NCI-H2029 treated with DMSO at 0.1 percent for 48 hours (cell line): ENCODE data around the gene OR51G2.
A peak's percentile ranks its signal among the peaks of the same experiment; 100 is the strongest.
"Not testable (repeated sequence)": the region's sequence is repeated elsewhere in the genome, so short reads cannot be mapped to it uniquely, and the experiment has no call there.

Source experiments
- DNase-seq: peaks from one replicate; lab custom pipeline; 2025; lab: John Stamatoyannopoulos, UW

The OR51G2 gene, protein sequence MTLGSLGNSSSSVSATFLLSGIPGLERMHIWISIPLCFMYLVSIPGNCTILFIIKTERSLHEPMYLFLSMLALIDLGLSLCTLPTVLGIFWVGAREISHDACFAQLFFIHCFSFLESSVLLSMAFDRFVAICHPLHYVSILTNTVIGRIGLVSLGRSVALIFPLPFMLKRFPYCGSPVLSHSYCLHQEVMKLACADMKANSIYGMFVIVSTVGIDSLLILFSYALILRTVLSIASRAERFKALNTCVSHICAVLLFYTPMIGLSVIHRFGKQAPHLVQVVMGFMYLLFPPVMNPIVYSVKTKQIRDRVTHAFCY

DNA sequence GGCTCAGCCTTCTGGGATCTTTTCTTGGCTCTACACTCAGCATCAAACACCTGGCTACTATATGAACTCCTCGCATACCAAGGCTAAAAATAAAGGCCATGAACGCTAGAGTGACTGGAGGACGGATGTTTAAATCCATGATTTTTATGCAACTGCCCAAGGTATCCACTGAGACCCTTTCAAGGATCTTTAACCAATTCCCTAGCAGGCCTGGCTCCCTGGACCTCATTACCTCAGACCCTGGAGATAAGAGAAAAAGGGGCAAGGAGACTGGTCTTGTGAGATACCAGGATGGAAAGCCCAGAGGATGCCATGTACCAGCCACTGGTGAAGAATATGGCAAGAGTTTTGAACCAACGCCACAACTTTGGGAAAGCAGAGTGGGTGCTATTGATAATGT, at the start of gene OR51G2:
Gene OR51G2, minus strand, starts transcription at position 101 of the 400 bp plus-strand sequence. CDS start 3,687 bp downstream, outside the sequence.
- DNase-seq = no peak

DNA sequence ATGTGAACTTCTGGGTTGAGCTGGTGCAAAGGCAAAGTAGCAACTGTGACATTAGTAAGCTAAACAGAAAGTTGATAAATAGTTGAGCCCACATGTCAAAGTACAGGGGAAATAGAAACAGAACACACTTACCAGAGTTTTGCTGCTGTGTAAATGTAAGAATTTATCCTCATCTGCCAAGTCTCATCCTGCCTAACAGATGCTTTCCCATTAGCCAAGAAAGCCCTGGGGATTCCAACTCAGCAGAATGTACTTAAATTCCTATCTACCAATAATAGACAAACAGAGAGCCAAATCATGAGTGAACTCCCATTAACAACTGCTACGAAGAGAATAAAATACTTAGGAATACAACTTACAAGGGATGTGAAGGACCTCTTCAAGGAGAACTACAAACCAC, 43.7 kb upstream of the OR51G2 start:
- no peak for DNase-seq

DNA sequence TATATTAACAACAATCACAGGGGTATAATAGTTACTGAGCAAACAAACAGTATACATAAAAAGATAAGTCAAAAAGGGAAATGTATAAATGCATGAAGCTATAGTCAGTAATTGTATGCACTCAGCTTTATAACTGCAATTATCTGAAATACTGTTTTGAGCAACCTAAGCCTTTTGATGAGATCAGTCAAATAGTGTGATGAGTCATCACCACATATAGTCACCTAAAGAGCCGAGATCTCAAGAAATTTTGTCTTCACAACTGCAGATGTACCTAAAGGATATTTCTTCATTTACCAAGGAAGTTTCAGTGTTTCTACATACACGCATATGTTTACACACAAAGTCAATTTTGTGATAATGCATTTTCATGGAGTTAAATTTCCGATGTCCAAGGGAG, 41.7 kb upstream of the OR51G2 start:
- DNase-seq = no peak

DNA sequence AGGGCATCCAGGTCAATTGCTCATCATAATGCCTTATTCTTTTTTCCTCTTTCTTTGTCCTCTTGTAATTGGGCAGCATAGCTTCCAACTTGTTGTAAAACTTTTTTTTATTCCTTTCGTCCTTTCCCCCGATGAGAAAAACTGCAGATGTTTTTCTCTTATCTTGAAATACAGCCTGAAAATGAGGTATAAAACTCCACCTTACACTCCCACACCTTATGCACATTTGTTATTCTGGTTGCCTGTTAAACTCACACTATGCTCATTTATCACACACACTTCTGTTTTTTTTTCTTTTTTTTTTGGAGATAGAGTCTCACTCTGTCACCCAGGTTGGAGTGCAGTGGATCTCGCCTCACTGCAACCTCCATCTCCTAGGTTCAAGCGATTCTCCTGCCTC, 38.2 kb upstream of the OR51G2 start:
- DNase-seq = no peak

DNA sequence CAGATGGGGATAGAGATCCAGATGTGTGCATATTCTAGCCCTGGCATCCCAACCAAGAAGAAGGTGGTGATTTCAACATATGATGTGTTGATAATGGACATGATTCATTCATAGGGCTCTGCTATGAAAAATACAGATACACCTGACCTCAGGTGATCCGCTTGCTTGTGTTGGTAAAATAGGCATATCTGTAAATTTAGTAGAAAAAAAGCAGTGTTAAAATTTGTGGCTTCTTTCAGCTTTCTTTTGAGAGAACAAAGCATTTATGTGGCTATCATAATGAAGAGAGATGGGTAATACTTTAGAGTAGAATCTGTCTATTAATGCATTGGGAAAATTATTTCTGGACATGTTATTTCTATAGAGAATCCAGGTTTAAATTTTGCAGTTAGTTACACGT, 36.5 kb upstream of the OR51G2 start, which contains the start of gene OR51A2:
Gene OR51A2, minus strand, starts transcription at position 101 of the 400 bp plus-strand sequence. Its CDS starts 0 bp downstream, at position 101.
- DNase-seq = not testable (repeated sequence)

DNA sequence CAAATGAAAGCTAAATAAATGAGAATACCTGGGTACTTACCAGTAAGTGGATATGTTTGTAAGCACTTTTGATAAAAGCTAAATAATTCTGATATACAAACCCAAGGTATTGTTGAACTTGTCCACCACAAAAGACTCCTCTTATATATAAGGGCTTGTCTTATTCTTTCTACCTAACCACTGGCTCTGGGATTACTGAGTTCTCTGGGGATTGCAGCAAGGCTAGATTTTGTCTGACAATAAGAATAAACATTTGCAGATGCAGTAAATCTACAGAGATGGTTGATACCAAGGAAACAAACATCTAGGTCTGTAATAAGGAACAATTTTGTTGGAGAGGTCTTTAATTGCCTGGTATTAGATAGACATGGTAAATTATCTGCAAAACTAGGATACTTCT, 28.4 kb upstream of the OR51G2 start, which contains the start of gene OR51A4:
Gene OR51A4, minus strand, starts transcription at position 101 of the 400 bp plus-strand sequence. CDS start 505 bp downstream, outside the sequence.
- DNase-seq = no peak

DNA sequence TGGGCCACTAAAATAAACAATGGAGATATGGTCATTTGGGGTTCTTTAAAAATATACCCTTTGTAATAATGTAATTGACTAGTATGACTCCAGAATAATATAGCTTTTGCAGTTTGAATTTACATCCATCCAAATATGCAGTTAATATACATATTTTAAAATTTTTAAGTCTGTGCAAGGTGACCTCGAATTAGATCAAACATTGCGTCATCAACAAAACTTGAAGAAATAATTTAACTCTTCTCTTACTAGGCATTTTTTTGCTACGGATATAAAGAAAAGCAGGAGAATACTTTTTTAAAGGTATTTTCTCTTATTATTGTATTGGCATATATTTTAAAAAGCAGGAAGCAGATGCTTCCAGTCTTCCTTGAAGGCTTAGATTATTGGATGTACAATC, 17.6 kb upstream of the OR51G2 start:
- DNase-seq = no peak

DNA sequence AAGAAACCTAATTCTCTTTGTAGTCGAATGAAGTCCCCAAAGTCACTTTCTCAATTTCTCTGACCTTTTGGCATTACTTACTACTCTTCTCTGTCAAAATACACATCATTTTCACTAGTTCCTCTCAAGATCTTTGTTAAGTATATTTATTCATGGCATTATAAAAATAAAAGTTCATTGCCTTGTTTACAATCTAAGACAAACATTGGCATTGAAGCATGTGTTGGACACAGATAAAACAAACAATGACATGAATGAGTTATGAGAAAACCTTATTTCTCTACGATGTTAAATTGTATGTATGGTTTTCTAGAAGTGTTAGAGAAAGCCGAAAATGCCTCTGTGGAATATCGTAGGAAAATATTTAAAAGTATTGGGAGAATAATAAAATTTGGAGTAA, 13.6 kb upstream of the OR51G2 start:
- DNase-seq = peak; percentile 44

DNA sequence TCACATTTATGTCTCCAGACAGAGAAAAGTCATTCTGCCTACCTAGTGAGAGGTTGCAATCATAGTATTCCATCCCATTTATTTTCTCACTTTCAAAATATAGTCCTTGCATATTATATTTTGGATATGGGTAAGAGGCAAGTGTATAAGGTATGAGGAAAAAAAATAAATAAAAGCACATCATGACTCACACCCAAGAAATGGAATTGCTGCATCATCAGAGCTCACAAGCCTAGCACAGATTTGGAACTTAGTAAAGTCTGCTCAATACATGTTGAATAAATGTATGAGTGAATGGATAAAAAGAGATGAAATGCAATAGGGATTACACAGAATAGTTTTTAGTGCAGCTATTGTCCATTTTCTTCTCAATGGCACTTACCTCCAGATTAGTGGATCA, 7.5 kb upstream of the OR51G2 start:
- DNase-seq = no peak

DNA sequence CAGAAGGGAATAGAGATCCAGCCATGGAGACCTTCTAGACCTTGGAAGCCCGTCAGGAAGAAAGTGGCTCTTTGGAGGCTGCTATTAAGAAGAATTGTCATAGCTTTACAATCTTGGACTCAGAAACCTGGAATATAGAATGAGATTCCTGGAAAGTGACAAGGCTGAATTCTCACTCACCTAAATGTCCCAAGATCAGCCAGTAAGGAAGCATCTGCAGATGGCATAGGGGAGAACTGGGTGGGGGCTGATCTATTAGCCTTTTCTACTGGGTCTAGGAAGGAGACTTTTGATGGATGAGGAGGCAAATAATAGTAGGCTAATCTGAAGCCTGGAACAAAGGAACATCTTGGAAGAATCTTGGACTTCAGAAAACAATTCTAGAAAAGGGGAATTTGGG, 5.1 kb upstream of the OR51G2 start, which contains the start of gene OR51G1:
Gene OR51G1, minus strand, starts transcription at position 101 of the 400 bp plus-strand sequence. Its CDS starts 0 bp downstream, at position 101.
- no peak for DNase-seq

DNA sequence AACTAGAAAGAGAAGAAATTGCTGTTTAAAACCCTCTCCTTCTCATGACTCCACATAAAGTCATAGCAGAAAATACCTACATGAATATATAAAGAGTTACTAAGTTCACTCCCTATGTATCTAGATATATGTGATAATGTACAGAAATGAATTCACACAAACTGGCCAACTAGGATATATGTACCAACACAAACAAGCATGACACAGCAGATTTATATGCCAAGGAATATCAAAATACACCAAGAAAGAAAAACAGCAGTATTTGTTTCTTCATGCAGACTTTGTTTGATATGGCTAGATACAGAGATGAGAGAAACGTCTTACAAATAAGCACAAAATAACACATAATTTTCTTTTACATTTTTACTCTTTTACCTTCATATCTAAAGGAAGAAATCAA, 3.2 kb upstream of the OR51G2 start:
- DNase-seq = no peak

DNA sequence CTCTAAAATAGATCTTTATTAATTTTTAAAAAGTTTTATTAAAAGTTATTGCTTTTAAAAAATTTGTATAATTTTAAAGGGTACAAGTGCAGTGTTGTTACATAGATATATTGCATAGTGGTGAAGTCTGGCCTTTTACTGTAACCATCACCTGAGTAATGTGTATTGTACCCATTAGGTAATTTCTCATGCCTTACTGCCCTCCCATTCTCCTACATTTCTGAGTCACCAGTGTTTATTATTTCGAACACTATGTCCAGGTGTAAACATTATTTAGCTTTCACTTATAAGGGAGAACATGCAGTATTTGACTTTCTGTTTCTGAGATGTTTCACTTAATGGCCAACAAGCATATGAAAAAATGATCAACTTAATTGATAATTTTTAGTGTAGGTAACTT, 2.6 kb upstream of the OR51G2 start:
- no peak for DNase-seq

DNA sequence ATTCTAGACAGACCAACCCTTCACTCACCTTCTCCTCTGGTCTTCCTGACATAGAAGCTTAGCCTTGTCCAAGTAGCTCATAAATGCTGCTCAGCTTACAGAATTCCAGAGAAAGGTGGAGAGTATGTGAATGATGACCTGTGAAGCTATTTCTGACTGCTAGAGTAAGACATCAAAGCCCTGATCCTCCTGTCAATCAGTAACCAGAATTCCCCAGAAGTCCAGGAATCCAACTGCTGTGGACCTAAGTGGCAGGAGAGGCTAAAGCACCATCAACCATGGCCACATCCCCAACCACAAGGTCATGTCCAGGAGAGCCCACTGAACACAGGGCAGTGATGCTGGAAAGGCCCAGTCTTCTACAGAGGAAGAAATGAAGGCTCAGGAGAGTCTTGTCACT, 2.6 kb downstream of the OR51G2 start:
- no peak for DNase-seq

DNA sequence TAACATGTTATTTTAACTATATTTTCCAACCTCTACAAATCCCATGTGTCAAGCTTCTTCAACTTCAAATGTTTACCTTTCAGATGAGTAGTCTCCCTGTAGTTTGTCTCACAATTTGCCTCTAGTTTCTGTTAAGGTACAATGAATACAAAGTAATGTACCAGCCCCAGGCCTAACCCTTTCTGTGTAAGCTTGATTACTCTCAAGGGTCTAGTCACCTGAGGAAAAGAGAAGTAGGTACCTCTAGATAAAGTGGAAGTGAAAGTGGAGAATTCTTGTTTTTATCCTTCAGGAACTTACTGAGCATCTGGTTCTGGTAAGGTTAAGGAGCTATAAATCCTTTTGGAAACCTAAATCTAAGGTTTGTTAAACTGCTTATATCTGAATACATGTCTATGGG, 15.7 kb downstream of the OR51G2 start, which contains the start of gene OR51A7:
Gene OR51A7, plus strand, starts transcription at position 300 of the 400 bp plus-strand sequence. CDS start 3,587 bp downstream, outside the sequence.
- no peak for DNase-seq

DNA sequence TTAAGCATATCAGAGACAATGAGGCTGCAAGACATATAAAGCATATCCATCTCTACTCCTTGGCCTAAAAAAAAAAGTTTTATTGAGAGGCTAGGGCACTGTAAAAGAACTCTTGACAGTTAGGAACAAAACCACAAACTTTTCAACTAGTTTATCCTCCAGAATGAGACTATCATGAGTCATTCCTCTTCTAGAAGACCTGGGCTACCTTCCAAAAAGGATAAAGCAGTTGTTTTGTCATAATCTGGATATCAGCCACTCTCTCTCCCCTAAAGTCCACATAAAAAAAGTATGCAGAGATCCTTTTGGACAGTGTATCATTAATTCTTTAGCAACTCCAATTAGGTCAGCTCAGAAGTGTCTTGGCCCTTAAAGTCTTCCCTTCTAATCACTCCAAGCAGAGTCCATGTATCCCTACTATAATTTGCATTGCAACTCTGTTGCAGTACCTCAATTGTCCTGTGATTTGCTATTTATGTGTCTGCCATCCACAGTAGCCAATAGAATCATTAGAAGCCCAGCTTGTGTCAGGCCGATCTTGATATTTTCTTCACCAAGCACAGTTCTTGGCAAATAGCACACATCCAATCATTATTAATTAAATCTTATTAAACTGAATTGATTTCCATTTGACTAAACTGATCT, 27.0 kb downstream of the OR51G2 start:
- DNase-seq = no peak

DNA sequence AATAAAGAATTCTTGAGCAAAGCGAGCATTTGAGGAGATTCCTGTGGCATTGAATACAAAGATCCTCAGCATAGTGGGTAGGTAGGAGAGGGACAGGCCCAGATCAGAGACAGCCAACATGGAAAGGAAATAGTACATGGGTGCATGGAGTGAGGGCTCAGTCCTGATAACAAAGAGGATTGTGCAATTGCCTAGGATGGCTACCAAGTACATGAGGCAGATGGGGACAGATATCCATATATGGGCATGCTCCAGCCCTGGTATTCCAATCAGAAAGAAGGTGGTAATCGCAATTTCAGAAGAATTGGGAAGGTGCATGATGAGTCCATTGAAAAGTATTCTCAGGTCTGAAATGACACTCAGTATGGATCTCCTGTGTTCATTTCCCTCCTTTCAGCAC, 28.9 kb downstream of the OR51G2 start:
- DNase-seq = no peak

DNA sequence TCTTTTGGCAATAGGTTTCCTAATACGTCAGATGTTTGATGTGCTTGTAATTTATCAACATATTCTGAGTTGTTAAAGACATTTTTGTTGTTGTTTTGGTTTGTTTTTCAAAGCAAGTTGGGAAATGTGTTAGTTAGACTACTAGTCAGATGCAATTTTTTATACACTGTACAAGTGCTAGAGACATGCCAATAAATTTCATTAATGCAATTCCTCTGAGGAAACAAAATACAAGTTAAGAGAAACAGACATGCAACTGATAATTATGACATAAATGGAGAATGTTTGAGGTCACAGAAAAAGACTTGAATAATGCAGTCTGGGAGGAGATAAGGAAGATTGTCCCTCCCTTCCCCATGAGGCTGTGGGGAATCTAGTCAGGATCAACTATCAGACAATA, 31.6 kb downstream of the OR51G2 start:
- no peak for DNase-seq

DNA sequence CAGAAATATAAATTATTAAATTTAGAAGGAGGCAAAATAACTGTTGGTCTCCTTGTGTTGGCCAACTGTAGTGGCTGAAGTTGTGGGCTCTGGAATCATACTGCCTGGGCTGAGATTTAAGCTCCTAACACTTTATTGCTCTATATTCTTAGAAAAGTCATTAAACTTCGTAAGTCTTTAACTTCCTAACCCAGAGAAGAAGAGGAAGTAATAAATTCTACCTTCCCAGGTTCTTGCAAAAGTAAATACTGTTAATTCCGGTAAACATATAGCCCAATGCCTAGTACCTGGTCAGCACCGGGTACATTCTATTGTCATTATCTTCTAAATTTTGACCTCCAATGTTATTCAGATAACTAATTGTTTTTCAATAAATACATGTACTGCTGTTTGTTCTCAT, 33.0 kb downstream of the OR51G2 start:
- no peak for DNase-seq

DNA sequence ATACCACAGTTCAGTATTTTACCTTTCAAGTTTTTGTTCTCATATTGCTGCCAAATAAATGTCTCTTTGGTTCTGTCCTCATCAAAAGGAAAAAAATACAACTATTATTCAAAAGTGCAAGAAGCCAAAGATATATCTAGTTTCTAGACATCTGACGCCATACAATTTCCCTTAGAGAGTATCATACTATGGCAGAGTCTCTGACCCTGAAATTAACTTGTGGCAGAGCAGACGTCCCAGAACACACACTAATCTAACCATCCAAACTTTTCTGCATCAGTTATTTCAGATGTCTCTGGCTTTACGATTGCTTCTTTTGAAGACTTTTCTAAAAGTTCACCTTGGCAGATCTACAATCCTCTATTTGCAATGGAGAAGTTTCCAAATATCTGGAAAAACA, 34.8 kb downstream of the OR51G2 start:
- no peak for DNase-seq

DNA sequence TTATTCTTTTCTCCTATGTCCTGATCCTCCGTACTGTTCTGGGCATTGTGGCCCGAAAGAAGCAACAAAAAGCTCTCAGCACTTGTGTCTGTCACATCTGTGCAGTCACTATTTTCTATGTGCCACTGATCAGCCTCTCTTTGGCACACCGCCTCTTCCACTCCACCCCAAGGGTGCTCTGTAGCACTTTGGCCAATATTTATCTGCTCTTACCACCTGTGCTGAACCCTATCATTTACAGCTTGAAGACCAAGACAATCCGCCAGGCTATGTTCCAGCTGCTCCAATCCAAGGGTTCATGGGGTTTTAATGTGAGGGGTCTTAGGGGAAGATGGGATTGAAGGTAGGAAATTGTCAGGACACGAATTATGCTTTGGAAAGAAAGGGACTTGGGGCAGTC, 36.6 kb downstream of the OR51G2 start:
- DNase-seq = peak; percentile 77

DNA sequence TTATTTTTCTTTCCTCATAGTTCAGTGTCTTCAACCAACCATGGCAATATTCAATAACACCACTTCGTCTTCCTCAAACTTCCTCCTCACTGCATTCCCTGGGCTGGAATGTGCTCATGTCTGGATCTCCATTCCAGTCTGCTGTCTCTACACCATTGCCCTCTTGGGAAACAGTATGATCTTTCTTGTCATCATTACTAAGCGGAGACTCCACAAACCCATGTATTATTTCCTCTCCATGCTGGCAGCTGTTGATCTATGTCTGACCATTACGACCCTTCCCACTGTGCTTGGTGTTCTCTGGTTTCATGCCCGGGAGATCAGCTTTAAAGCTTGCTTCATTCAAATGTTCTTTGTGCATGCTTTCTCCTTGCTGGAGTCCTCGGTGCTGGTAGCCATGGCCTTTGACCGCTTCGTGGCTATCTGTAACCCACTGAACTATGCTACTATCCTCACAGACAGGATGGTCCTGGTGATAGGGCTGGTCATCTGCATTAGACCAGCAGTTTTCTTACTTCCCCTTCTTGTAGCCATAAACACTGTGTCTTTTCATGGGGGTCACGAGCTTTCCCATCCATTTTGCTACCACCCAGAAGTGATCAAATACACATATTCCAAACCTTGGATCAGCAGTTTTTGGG, 37.2 kb downstream of the OR51G2 start, which contains the start of gene OR51T1:
Gene OR51T1, plus strand, starts transcription at position 41 of the 641 bp plus-strand sequence. Its CDS starts 0 bp downstream, at position 41.
- DNase-seq = peak; percentile 48

DNA sequence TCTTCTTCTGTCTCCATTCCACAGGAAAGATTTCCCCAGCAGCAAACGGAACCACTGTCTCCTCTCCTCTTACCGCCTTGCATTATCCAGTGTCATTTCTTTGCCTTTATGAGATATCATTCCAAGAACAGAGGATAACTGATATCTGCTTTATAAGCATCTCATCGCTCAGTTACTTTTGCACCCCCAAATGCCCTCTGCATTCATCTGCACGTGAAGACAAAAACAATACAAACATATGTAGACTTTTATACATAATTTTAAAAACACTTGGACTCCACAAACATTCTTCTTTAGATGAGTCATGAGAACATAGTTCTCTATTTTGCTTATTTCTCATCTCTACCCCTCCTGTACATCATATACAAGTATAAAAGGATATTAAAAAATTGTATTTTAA, 38.0 kb downstream of the OR51G2 start:
- DNase-seq = no peak

DNA sequence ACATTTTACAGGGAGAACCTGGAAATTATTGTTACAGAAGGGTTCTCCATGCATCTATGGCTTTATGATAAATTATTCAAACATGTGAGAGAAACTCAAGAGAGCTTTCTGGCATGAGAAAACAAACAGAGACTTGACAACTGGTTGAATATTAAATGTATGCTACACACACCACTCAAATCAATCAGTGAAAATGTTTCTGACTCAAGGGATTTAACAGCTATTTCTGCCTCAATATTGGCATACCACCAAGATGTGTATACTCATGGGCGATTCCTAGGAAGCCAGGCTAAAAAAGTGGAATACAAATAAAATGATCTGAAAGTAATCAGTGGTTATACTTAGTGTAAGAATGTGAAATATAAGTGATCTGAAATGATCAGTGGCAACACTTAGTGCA, 53.3 kb downstream of the OR51G2 start:
- DNase-seq = no peak
